Measurements from ENCODE around the gene HS2ST1. TPM values are rescaled to one million over a fixed set of nuclear protein-coding genes. Genes with fewer than 3 reads are reported as not detected.
A peak's percentile ranks its signal among the peaks of the same experiment; 100 is the strongest.

The HS2ST1 gene
- total RNA-seq, 1 experiment from 2014 or later: 45.8 TPM

GRCh38 chr1:86906419-86906818 is 8.0 kb upstream of the HS2ST1 start:
- Histone ChIP-seq H3K36me3 (ENCODE audit: insufficient read depth, low read length, poor library complexity, severe bottlenecking) (peaks cover 13% of the 10 kb centered on the region), H3K4me3 (ENCODE audit: low read depth, low read length, poor library complexity, severe bottlenecking) (no peak overlapping the region), H3K27ac (ENCODE audit: low read depth, low read length, poor library complexity, severe bottlenecking) (no peak overlapping the region), H3K27me3 (replicated peaks; ENCODE audit: insufficient read depth, low read depth, low read length, poor library complexity) (no peaks in the 10 kb centered on the region), H3K4me1 (ENCODE audit: insufficient read depth, low read length, poor library complexity, severe bottlenecking) (peaks cover 12% of the 10 kb centered on the region), H3K9me3 (ENCODE audit: low read depth, low read length, poor library complexity, severe bottlenecking) (no peaks in the 10 kb centered on the region)
- peak; percentile 52 for DNase-seq (ENCODE audit: low spot score)
- BruUV-seq (replicated peaks): no TSS peak
- intact Hi-C loops (cut with micrococcal nuclease; ENCODE audit: unreplicated experiment): no loop called here
- CTCF ChIA-PET: no interaction called here
- POLR2A ChIA-PET (ENCODE audit: low non-redundant PET): no interaction called here
- TF ChIP-seq CTCF (conservative IDR thresholded peaks at IDR 0.05; ENCODE audit: low read depth, low read length): no peak
- no peak for TF ChIP-seq EZH2 (IDR thresholded peaks at IDR 0.05; ENCODE audit: borderline replicate concordance, low read depth, low read length, poor library complexity, severe bottlenecking)

- TF ChIP-seq EZH2 (IDR thresholded peaks at IDR 0.05; ENCODE audit: borderline replicate concordance, low read depth, low read length, poor library complexity, severe bottlenecking) (no peak), CTCF (conservative IDR thresholded peaks at IDR 0.05; ENCODE audit: low read depth, low read length) (no peak)
- peak overlapping the region; percentile 82 for H3K4me3 ChIP-seq (ENCODE audit: low read depth, low read length, poor library complexity, severe bottlenecking)
- DNase-seq (ENCODE audit: low spot score): no peak
- CTCF ChIA-PET: no interaction called here
- H3K9me3 ChIP-seq (ENCODE audit: low read depth, low read length, poor library complexity, severe bottlenecking): no peaks in the 10 kb centered on the region
- POLR2A ChIA-PET (ENCODE audit: low non-redundant PET): no interaction called here
- peaks cover 17% of the 10 kb centered on the region for H3K4me1 ChIP-seq (ENCODE audit: insufficient read depth, low read length, poor library complexity, severe bottlenecking)
- intact Hi-C loops (cut with micrococcal nuclease; ENCODE audit: unreplicated experiment): no loop called here
- no TSS peak for BruUV-seq (replicated peaks)
- no peak overlapping the region for H3K27ac ChIP-seq (ENCODE audit: low read depth, low read length, poor library complexity, severe bottlenecking)
- H3K27me3 ChIP-seq (replicated peaks; ENCODE audit: insufficient read depth, low read depth, low read length, poor library complexity): no peaks in the 10 kb centered on the region
- H3K36me3 ChIP-seq (ENCODE audit: insufficient read depth, low read length, poor library complexity, severe bottlenecking): no peaks in the 10 kb centered on the region
Observed at GRCh38 chr1:86912281-86912900, 2.0 kb upstream of the HS2ST1 start.

- H3K27ac ChIP-seq (ENCODE audit: low read depth, low read length, poor library complexity, severe bottlenecking): peak overlapping the region; percentile 88
- CTCF ChIA-PET: no interaction called here
- peak overlapping the region; percentile 82 for H3K4me3 ChIP-seq (ENCODE audit: low read depth, low read length, poor library complexity, severe bottlenecking)
- H3K27me3 ChIP-seq (replicated peaks; ENCODE audit: insufficient read depth, low read depth, low read length, poor library complexity): no peaks in the 10 kb centered on the region
- H3K9me3 ChIP-seq (ENCODE audit: low read depth, low read length, poor library complexity, severe bottlenecking): no peaks in the 10 kb centered on the region
- H3K36me3 ChIP-seq (ENCODE audit: insufficient read depth, low read length, poor library complexity, severe bottlenecking): no peaks in the 10 kb centered on the region
- POLR2A ChIA-PET (ENCODE audit: low non-redundant PET): interaction anchor here (0.6 kb wide), 1 partner anchor 54 kb away, joined by 3 read pairs; no protein-coding TSS in a partner anchor
- no peak for TF ChIP-seq EZH2 (IDR thresholded peaks at IDR 0.05; ENCODE audit: borderline replicate concordance, low read depth, low read length, poor library complexity, severe bottlenecking)
- TF ChIP-seq CTCF (conservative IDR thresholded peaks at IDR 0.05; ENCODE audit: low read depth, low read length): no peak
- intact Hi-C loops (cut with micrococcal nuclease; ENCODE audit: unreplicated experiment): no loop called here
- peaks cover 17% of the 10 kb centered on the region for H3K4me1 ChIP-seq (ENCODE audit: insufficient read depth, low read length, poor library complexity, severe bottlenecking)
- BruUV-seq (replicated peaks): TSS peak; percentile 73
- peak; percentile 43 for DNase-seq (ENCODE audit: low spot score)
Observed at GRCh38 chr1:86913399-86913895, 988 bp upstream of the HS2ST1 start.

Measured in A673 (cell line).